Right hindlimb (tissue), 1 donor: ENCODE measurements around the gene CATSPER1.
"Not testable (repeated sequence)": the region's sequence is repeated elsewhere in the genome, so short reads cannot be mapped to it uniquely, and the experiment has no call there.

Experiments used
- DNase-seq: peaks from one replicate; pipeline ENCODE4 v3.0.0-alpha.2; 2018

Gene CATSPER1

DNA sequence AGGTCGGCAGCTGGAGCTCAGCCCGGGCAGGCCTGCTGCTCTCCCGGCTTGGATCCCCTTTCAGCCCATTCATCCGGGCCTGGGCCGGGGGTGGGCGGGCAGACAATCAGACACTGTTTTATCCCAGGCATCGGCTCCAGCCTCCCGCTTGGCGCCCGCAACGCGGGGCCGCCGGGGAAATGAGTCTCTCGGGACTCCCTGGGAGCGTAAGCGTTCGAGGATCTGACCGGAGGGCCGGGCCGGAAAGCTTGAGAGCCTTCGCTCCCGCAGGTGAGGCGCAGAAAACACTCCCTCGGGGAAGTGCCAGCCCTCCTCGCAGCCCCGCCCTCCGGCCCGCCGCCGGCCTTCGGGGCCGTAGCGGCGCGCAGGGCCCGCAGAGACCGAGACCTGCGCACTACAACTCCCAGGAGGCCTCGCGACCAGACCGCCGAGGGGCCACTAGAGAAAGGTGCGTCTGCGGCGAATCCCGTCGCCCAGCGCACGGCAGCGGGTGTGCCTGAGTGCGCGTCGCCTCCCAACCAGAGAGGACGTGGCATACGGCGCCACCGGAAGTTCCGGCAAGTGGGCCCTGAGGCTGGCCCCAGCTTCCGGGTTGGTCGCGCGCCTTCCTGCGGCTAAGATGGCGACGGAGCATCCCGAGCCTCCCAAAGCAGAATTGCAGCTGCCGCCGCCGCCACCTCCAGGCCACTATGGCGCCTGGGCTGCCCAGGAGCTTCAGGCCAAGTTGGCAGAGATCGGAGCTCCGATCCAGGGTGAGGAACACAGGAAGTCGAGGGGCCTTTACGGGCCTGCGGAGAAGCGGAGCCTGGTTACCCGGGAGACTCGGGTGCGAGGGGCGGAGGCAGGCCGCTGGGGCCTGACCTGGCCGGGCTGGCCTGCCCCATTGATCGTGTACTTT, 25.7 kb upstream of the CATSPER1 start, which contains the start of gene SF3B2:
Gene SF3B2, plus strand, starts transcription at position 599 of the 898 bp plus-strand sequence. Its CDS starts 21 bp downstream, at position 620.
- peak; percentile 98 for DNase-seq

DNA sequence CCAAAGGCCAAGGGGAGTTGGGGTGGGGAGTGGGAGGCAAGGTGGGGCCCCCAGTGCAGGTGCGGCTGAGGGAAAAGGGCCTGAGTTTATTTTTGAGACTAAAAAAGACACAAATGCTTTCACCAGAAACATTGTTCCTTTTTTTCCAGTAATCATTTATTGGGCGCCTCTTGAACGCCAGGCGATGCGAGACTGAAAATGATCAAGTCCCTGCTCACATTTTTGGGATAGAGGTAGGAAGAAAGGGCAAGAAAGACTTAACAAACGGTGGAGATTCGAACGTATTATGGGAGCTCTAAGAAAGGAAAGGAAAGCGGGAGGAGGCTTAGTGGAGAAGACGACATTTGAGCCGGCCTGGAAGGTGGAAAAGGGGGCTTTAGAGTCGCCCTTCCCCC, 25.1 kb upstream of the CATSPER1 start:
- DNase-seq = no peak

DNA sequence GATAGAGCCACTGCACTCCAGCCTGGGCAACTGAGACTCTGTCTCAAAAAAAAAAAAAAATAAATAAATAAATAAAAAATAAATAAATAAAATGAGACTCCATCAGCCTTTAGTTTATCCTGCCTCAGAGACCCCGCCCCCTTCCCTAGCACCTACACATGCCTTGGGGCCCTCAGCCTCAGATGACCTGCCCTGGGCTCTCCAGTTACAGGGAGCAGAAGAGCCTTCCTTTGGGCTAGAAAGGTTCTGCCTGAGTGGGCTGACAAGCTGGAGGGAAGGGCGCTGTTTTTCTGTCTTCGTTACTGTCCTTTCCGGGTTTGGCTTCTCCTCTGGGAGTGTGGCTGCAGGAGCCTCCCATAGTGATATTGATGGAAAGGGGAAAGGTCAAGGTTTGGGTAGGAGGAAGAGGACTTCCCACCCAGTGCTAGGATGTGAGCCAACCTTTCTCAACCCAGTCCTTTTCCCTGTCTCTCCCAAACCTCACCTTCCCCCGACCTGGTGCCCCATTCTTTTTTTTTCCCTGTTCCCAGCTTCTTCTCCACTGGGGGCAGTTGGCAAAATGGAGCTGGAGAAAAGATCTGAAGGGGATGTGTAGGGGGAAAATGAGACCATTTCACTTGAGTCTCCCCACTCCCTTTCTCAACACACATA, 24.4 kb upstream of the CATSPER1 start:
- no peak for DNase-seq

DNA sequence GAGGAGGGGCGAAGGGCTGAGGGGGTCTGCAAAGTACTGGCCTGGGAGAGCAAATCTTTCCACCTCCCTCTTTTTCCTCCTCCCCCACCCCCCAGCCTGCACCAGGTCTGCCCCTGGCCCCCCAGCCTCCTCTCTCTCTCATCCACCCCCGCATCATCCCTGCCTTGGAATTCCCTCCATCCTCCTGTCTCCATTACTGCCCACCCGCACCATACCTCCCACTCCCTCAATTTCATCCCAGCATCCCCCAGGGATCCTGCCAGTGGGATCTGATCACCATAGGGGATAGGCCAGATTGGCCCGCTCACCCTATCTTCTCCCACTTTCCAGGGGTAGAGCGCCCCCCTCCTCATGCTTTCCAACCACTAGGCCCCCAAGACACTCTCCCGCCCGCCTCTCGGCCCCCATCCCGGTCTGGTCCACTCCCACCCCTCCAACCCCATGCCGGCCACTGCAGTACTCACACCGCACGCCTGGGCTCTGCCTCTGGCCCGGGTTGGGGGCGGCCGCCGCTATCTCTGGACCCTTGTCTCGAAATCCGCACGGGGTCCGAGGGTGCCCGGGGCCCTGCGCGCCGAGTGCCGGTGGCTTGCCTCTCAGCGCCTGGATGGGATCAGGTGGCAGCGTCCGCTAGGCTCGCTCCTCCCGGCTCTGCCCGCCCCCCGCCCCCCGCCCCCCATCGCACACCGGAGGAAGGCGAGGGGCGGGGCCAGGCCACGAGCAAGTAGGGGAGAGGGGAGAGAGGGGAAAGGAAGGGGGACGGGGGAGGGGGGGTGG, 22.5 kb upstream of the CATSPER1 start, which contains the start of gene GAL3ST3:
Gene GAL3ST3, minus strand, starts transcription at position 615 of the 777 bp plus-strand sequence. CDS start 3,746 bp downstream, outside the sequence.
- DNase-seq = peak; percentile 51

DNA sequence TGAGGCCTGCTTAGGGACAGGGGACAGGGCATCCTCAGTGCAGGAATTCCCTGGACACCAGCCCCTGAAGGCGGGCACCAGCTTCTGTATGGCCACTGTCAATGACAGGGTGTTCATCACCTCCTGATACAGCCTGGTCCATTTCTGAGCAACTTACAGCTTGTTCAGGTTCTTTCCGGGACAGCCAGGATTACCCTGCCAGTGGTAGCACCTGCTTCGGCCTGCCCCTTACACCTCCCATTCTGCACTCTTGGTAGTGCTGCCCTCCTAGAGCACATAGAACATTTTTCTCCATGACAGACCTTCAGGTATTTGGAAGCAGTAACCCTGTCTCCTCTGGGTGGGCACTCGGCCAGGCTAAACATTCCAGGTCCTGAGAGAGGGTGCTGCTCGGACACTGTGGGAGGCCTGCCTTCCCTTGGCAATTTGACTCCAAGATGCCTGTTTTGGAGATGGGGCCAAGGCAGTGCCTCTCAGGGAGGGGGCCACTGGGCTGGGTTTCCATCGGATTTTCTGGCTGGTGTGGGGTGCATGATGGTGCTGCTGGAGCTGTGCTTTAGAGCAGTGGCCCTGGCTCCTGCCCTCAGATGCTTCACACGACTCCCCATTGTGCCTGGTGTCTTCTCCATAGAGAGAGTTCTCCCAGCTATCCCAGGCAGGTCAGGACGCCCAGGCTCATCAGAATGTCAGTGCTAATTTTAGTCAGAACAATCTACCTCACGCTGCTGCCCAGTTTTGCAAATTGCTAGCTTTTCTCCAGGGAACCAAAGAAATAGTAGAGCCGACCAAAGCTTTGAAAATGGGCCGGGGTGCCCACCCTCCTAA, 21.5 kb upstream of the CATSPER1 start:
- DNase-seq = no peak

DNA sequence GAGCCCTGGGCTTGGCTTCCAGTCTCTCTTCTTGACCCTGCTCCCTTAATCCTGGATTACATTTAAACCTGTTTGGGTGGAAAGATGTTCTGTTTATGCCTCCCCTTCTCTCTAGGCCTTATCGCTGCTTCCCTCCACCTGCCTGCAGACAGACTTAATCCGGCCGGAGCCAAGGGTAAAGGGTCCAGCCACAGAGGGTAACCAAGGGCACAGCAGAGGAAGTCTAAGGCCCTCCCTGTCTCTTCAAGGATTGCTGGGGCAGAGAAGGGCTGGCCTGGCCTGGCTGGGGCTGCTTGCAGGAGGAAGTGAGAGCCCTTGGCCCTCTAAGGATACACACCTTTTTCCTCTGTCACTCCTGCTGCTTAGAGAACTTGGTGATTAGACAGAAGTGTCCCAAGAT, 20.6 kb upstream of the CATSPER1 start:
- no peak for DNase-seq

DNA sequence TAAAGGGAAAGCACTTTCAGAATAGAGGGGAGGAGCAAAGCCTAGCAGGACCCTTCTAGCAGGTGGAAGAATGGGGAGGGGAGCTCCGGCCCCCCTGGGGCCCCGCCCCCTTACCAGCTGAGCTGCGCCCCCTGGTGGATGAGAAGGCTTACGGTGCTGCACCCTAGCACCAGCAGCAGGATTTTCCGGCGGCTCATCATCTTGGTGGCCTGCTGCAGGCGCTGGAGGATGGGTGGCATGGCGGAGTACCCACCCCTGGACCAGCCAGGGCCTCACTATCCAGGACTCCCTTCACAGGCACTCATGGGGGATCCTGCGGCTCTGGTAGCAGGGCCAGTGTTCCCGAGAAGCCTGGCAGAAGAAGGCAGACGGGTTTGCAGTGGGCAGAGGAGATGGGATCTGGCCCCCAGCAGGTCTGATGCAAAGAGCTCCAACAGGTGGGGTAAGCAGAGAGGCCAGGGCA, 18.9 kb upstream of the CATSPER1 start:
- peak; percentile 74 for DNase-seq

DNA sequence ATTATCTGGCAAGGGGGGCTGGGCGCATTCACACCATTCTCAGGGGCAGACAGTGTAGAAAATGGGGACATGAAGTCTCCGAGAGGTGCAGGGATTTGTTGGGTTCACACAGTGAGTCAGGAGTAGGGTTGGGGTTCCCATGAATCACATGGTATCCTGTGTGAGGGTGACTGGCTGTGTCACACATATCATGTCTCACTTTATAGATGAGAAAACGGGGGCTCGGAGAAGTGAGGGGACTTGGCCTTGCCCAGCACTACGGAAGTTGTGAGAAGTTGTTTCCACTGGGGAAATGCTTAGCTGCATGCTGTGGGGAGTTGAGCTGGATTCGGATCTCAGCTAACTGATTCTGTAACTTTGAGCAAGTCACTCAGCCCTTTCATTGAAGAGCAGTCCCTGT, 18.5 kb upstream of the CATSPER1 start:
- DNase-seq = no peak

DNA sequence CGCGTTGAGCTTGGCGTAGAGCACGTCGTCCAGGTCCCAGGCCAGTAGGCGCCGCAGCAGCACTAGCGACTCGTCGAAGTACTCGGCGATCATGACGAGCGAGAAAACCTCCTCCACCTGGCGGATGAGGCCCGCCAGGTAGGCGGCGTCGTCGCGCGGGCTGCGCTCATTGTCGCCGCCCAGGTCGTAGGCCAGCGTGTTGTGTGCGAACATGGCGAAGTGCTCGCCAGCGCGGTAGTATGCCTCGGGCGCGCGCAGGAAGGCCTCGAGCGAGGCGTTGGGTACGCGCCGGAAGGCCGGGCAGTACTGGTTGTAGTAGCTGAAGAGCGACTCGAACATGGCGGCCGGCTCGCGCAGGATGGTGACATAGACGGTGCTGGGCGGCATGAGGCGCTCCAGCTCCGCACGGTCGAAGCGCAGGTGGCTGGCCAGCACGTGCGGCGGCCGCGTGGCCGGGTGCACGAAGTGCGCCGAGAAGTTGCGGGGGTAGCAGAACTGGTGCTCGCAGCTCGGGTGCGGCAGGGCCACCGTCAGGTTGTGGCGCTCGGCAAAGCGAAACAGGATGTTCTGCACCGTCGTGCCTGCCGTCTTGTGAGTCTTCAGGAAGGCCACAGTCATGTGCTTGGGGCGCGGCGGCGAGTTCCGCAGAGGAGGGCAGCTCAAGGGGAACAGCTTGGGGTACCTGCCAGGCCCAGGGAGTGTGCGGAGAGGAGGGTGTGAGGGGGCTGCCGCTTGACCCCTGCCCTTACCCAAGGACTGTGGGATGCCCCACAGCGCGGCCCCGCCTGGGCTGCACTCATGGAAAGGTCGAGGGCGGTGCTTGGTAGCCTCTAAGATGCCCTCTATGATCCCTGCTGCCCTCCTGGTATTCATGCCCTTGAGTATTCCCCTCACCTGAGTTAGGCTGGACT, 17.0 kb upstream of the CATSPER1 start:
- no peak for DNase-seq

DNA sequence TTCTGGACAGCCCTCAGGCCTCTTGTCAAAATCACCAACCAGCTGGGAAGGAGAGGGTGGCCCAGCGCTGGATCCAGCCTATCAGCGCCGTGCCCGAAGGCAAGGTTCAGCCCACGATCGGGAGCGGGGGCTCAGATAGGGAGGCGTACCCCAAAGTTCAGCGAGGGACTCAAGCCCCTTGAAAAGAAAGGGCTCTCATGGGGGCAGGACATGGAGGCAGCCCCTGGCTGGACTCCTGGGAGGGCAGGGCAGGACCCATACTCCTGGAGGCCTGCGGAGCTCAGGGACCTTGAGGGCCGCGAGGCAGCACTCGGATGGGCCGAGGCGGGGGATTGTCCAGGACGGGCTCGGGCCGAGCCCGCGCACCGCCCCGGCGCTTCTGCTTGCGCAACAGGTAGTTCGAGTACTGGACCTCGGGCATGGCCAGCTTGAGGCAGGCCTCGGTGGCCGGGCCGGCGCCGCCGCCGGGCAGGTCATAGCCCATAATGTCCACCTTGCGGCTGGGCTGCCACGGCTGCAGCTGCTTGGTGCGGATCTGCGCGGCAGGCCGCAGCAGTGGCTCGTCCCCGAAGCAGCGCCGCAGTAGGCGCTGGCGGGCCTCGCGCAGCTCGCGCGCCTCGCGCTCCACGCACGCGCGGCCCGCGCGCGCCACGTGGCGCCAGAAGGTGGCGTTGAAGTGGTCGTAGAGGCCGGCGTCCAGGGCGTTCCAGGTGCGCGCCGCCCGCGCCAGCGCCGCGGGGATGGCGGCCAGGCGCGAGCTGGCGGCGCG, 16.1 kb upstream of the CATSPER1 start:
- no peak for DNase-seq

DNA sequence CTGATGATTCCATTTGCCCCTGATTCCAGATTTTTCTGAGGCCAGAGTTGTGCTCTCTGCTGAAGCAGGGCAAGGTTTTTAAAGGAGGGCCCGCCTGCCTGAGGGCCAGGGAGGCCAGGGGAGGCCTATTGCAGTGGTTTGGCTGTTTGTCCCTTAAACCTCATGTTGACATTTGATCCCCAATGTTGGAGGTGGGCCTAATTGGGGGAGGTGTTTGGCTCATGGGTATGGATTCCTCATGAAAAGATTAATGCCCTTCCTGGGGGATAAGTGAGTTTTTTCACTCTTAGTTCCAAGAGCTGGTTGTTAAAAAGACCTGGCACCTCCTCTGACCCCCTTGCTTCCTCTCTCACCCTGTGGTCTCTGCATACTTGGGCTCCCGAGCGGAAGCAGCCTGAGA, 13.5 kb upstream of the CATSPER1 start:
- no peak for DNase-seq

DNA sequence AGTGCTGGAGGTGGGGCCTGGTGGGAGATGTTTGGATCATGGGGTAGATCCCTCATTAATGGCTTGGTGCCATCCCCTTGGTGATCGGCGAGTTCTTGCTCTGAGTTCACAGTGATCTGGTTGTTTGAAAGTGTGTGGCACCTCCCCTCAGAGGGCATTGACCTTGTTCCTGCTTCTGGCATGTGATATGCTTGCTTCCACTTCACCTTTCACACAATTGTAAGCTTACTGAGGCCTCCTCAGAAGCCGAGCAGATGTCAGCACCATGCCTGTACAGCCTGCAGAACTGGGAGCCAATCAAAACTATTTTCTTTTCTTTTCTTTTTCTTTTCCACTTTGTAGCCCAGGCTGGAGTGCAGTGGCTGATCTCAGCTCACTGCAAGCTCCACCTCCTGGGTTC, 11.0 kb upstream of the CATSPER1 start:
- no peak for DNase-seq

DNA sequence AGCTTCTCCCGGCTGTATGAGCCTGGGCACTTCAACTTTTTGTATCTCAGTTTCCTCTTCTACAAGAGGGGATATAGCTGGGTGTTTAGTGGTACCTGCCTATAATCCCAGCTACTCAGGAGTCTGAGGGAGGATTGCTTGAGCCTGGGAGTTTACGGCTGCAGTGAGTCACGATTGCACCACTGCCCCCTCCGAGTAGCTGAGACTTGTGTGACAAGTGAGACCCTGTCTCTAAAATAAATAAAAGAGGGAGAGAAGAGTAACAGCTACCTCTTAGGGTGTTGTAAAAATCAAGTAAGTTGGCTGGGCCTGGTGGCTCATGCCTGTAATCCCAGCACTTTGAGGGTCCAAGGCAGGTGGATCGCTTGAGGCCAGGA, 10.0 kb upstream of the CATSPER1 start:
- no peak for DNase-seq

DNA sequence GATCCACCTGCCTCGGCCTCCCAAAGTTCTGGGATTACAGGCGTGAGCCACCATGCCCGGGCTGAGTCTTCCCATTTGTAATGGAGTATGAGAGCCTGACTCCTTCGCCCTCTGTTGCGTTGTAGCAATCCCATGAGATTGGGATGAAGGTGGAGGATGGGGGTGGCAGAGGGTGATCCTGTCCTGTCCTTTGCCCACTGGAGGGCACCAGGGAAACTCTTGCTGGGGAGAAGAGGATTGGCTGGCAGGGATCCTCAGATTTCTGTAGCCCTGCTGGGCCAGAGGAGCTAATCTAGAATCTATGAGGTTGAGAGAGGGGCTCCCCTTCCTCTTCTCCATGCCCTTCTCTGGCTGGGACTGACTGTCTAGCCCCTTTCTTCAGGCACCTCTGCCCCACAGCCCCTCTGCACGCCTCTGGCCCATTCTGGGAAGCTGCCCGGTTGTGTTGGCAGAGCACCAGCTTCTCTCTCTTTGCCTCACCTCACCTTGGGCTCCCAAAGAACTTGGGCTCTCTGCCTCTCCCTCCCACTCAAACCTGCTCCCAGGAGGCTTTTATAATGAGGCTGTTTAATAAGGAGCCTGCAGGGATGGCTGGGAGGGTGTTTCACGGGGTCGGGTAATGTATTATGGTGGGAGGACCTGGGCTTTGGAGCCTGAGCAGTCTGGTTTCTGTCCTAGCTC, 9.5 kb upstream of the CATSPER1 start:
- DNase-seq = no peak

DNA sequence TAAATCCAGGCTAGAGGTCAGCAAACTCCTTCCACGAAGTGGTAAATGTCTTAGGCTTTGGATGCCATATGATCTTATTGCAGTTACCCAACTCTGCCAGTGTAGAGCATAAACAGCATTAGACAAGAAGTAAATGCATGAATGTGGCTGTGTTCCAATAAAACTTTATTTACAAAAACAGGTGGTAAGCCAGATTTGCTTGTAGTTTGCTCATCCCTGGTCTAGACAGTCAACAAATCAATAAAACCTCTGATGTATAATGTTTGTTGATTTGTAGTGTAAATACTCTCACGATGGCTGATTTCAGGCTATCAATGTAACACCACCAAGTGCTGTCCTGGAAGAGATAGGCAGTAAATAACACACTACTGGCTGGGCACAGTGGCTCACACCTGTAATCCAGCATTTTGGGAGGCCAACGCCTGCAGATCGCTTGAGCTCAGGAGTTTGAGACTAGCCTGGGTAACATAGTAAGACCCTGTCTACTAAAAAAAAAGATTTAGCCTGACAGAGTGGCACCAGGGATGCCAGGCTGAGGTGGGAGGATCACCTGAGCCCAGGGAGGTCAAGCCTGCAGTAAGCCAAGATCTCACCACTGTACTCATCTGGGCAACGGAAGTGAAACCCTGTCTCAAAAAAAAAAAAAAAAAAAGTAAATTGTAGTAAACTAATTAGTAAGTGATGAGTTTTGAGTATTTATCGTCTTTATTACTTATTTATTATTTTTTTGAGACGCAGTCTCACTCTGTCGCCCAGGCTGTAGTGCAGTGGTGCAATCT, 6.9 kb upstream of the CATSPER1 start:
- DNase-seq = no peak

DNA sequence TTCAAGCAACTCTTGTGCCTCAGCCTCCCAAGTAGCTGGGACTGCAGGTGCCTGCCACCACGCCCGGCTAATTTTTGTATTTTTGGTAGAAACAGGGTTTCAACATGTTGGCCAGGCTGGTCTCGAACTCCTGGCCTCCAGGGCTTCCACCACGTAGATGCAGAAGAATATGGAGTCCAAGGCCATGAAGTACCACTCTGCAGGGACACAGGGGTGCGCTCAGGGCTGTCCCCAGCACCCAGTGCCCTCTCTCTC, 3.2 kb downstream of the CATSPER1 start:
- not testable (repeated sequence) for DNase-seq

DNA sequence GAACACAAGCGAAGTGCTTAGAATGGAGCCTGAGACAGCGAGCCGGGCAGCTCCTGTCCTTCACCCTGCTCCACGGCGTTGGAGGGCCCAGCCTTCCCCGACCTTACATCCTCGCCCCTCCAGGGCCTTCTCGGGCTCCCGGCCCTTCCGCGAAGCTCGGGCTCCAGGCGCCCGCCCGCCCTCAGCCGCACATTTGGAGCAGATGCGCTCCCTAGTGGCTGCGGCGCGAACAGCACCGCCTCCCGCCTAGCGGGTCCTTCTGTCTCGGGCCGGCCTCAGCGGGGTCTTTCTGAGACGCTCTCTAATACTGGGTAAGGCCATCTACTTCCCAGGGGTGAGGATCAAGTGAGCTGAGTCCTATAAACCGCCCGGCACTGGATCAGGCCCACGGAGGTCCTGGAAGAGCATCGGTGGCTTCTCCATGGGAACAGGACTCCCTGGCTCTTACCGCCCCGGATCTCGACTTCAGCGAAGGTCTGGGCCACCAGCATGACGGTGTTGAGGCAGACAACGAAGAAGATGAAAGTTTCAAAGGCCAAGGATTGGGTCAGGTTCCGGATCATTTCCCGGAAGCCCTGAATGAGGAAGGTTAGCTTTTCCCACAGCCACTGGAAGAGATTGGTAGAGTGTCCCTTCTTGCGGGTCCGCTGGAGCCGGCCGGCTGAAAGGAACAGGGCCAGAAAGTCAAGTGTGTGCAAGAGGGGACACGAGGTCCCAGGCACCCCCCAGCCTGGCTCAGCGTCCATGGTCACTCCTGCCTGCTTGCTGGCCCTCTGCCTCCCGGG, 3.7 kb downstream of the CATSPER1 start:
- DNase-seq = peak; percentile 77

DNA sequence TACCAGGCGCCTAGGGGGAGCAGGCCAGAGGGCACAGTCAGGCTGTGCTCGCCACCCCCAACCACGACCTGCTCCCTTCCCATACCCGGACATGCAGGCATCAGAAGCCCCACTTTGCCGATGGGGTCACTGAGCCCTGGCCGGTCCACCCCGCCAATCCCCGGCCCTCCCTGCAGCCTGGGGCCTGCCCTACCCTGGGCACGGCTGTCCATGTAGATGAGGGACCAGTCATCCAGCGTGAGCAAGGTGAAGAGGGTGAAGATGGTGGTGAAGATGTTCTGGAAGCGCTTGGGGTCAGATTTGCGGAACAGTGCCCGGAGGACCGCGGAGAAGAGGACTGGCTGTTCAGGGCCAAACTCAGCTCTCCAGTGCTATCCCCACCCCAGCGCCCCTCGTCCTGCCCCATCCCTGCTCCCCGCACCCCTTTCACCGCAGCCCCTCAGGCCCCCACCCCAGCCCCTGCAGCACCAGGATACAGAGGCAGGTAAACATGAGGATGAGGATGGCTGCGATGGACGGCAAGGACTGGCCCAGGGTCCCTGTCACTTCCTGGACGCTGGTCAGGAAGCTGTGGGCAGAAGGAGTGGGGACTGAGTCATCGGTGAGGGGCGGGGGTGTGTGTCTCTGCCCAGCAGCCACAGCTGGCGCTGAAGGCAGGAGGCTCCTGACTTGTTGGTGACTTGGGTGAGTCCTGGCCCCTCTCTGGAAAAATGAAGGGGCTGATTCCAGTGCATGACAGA, 5.5 kb downstream of the CATSPER1 start:
- no peak for DNase-seq
